HepG2 (cell line): ENCODE measurements around the gene CAPZB. TPM values are rescaled to one million over a fixed set of nuclear protein-coding genes. Genes with fewer than 3 reads are reported as not detected.

Experiments used
- ATAC-seq: fragments of 200-7000 bp; cut with Tn5 transposase; 3 replicates; pipeline ENCODE4 v1.9.1; 2020; ENCODE audit warnings: mild to moderate bottlenecking, moderate library complexity
- BruUV-seq: library from RNA; stranded (reverse); fragments of 400-500 nt; replicated peaks from 2 replicates; lab custom pipeline; 2021; lab: Mats Ljungman, UMichigan
- CTCF ChIA-PET: fragments of 300-600 bp; formaldehyde crosslinking; extraction: SDS; loops from one replicate; lab custom pipeline; 2021; ENCODE audit warnings: low total read pairs, inconsistent platforms, low intra/inter-chr PET ratio; lab: Yijun Ruan, JAX
- POLR2A ChIA-PET: fragments of 350-600 bp; sonication (Branson Sonifier 250); formaldehyde crosslinking; loops from one replicate; lab custom pipeline; 2020; ENCODE audit warnings: antibody characterized with exemption, inconsistent platforms; lab: Yijun Ruan, JAX
- DNase-seq: peaks from one replicate; pipeline ENCODE4 v3.0.0-alpha.2; 2015; ENCODE audit warnings: low spot score
- FAIRE-seq: peaks from 3 replicates; lab custom pipeline; 2011; peaks lifted over from hg19 to GRCh38; lab: Jason Lieb, UNC
- H2AFZ ChIP-seq: one replicate; pipeline ENCODE4 v1.6.1; 2011; ENCODE audit warnings: low read length, inconsistent platforms
- H3K27ac ChIP-seq: fragments of 300-600 bp; 3 replicates; pipeline ENCODE4 v1.8.0; 2011; ENCODE audit warnings: mixed run types, mild to moderate bottlenecking, mixed read lengths, low read length, inconsistent platforms; ENCODE audit not compliant: insufficient read depth; ENCODE audit errors: extremely low read length
- H3K27me3 ChIP-seq, 2 experiments: fragments of 200-600 bp in 1 of 2; 2 replicates in 1 of 2; 3 replicates in 1 of 2; pipeline versions ENCODE4 v1.6.0 to v1.8.0; 2011; ENCODE audit warnings: low read length in 2 of 2, mild to moderate bottlenecking in 2 of 2, moderate library complexity in 2 of 2, inconsistent platforms in 1 of 2; ENCODE audit not compliant: insufficient read depth in 2 of 2, control insufficient read depth in 1 of 2
- H3K36me3 ChIP-seq, 2 experiments: fragments of 200-600 bp in 1 of 2; replicated peaks in 1 of 2; 2 replicates in 1 of 2; 3 replicates in 1 of 2; pipeline versions ENCODE4 v1.5.1 to v1.8.0; 2011; ENCODE audit warnings: low read length in 2 of 2, inconsistent platforms in 1 of 2; ENCODE audit not compliant: insufficient read depth in 2 of 2, control insufficient read depth in 1 of 2
- H3K4me1 ChIP-seq: 2 replicates; pipeline ENCODE4 v1.5.1; 2012; ENCODE audit warnings: low read length, inconsistent platforms; ENCODE audit not compliant: insufficient read depth
- H3K4me2 ChIP-seq: 2 replicates; pipeline ENCODE4 v1.6.0; 2011; ENCODE audit warnings: low read depth, low read length, inconsistent platforms
- H3K4me3 ChIP-seq, 3 experiments: fragments of 200-600 bp in 1 of 3; sonication (generic), shearing (Covaris generic) in 1 of 3; replicated peaks in 1 of 3; 2 replicates each; pipeline ENCODE4 v1.5.1; 2011 to 2016; ENCODE audit warnings: low read length in 3 of 3, inconsistent platforms in 2 of 3, low read depth in 2 of 3, mild to moderate bottlenecking in 2 of 3, control low read depth in 1 of 3, mixed read lengths in 1 of 3; ENCODE audit not compliant: insufficient read depth in 1 of 3
- H3K79me2 ChIP-seq: one replicate; pipeline ENCODE4 v1.6.1; 2011; ENCODE audit warnings: low read length, inconsistent platforms; ENCODE audit not compliant: insufficient read depth
- H3K9ac ChIP-seq: 2 replicates; pipeline ENCODE4 v1.6.0; 2011; ENCODE audit warnings: mild to moderate bottlenecking, low read depth, low read length, inconsistent platforms; ENCODE audit not compliant: insufficient read depth
- H3K9me3 ChIP-seq: 2 replicates; pipeline ENCODE4 v1.5.1; 2012; ENCODE audit warnings: mild to moderate bottlenecking, low read length
- H4K20me1 ChIP-seq: 2 replicates; pipeline ENCODE4 v1.6.0; 2011; ENCODE audit warnings: inconsistent platforms, mild to moderate bottlenecking, low read length, moderate library complexity; ENCODE audit not compliant: insufficient read depth
- ATF3 ChIP-seq: sonication (generic); formaldehyde crosslinking; IDR thresholded peaks from 2 replicates; pipeline ENCODE4 v1.4.0; 2020; ENCODE audit warnings: missing genetic modification reagents
- ETV5 ChIP-seq: IDR thresholded peaks from 2 replicates; pipeline ENCODE4 v1.6.1; 2018; ENCODE audit warnings: missing biosample characterization, missing genetic modification reagents, inconsistent platforms, borderline replicate concordance
- FOSL2 ChIP-seq: sonication (generic); formaldehyde crosslinking; IDR thresholded peaks from 2 replicates; pipeline ENCODE4 v1.4.0; 2020; ENCODE audit warnings: missing genetic modification reagents
- GRHL1 ChIP-seq: sonication (generic); formaldehyde crosslinking; conservative IDR thresholded peaks from 2 replicates; pipeline ENCODE4 v1.8.0; 2022; ENCODE audit warnings: missing genetic modification reagents
- HNRNPL ChIP-seq: fragments of 200-400 bp; formaldehyde crosslinking; IDR thresholded peaks from 2 replicates; pipeline ENCODE4 v1.6.1; 2017; ENCODE audit warnings: mild to moderate bottlenecking, low read depth, low read length
- KAT2B ChIP-seq: fragments of 150-350 bp; IDR thresholded peaks from 2 replicates; pipeline ENCODE4 v1.6.1; 2014; ENCODE audit warnings: low read depth, low read length, borderline replicate concordance
- MIXL1 ChIP-seq: IDR thresholded peaks from 2 replicates; pipeline ENCODE4 v1.6.1; 2016
- NCOA5 ChIP-seq: sonication (generic); formaldehyde crosslinking; IDR thresholded peaks from 2 replicates; pipeline ENCODE4 v1.4.0; 2020; ENCODE audit warnings: missing genetic modification reagents
- NR2F6 ChIP-seq, 2 experiments: IDR thresholded peaks; 2 replicates each; pipeline ENCODE4 v1.6.1; 2016; ENCODE audit warnings: antibody characterized with exemption in 1 of 2, mild to moderate bottlenecking in 1 of 2
- PCBP1 ChIP-seq: fragments of 200-400 bp; formaldehyde crosslinking; IDR thresholded peaks from 2 replicates; pipeline ENCODE4 v1.6.1; 2017; ENCODE audit warnings: mild to moderate bottlenecking, low read depth, low read length, borderline replicate concordance
- TEAD3 ChIP-seq: optimal IDR thresholded peaks from 2 replicates; pipeline ENCODE3; 2016; ENCODE audit warnings: borderline replicate concordance
- ZKSCAN5 ChIP-seq: sonication (generic); formaldehyde crosslinking; IDR thresholded peaks from 2 replicates; pipeline ENCODE4 v1.5.1; 2020; ENCODE audit warnings: mild to moderate bottlenecking, missing genetic modification reagents
- ZNF335 ChIP-seq: sonication (generic); formaldehyde crosslinking; IDR thresholded peaks from 2 replicates; pipeline ENCODE4 v1.4.0; 2020; ENCODE audit warnings: missing genetic modification reagents
- ZNF609 ChIP-seq: sonication (generic); formaldehyde crosslinking; IDR thresholded peaks from 2 replicates; pipeline ENCODE4 v1.4.0; 2020; ENCODE audit warnings: mild to moderate bottlenecking, missing genetic modification reagents, borderline replicate concordance
- WGBS: methylation state at CpG from one replicate; pipeline ENCODE4 v1.1.6; 2017; ENCODE audit warnings: low lambda C conversion rate; 5-methylcytosine and 5-hydroxymethylcytosine counted together
- in situ Hi-C: cut with HindIII; loops from 2 replicates; pipeline ENCODE4 v1.10.0; 2017; ENCODE audit warnings: low pct_unique_long_range_greater_than_20kb; ENCODE audit not compliant: extremely low pct_ligation_motif_present
- intact Hi-C: fragments of 100-400 bp; cut with micrococcal nuclease; formaldehyde crosslinking; loops from one replicate; pipeline ENCODE4 v1.10.0; 2022; ENCODE audit not compliant: unreplicated experiment
- polyA plus RNA-seq, 8 experiments: library from polyadenylated mRNA; depleted of rRNA in 3 of 8; stranded (reverse) in 7 of 8; unstranded in 1 of 8; fragments of >200 nt; fragmentation: Illumina TruSeq in 4 of 8; extraction: Trizol in 4 of 8; gene quantifications; 2 replicates each; pipeline versions ENCODE4 v1.2.1 to v1.2.3, GENCODE V29; 2011 to 2016; ENCODE audit warnings: low read depth in 4 of 8, missing spikeins in 1 of 8, mixed read lengths in 1 of 8; ENCODE audit not compliant: insufficient read depth in 1 of 8
- total RNA-seq, 5 experiments: library from RNA; depleted of rRNA; stranded (reverse); fragments of >200 nt; fragmentation: Illumina TruSeq; extraction: Trizol; gene quantifications; 2 replicates each; pipeline ENCODE4 v1.2.3, GENCODE V29; 2016; ENCODE audit warnings: low read depth in 1 of 5

CAPZB gene
- total and polyA plus RNA-seq, 2 of the 13 experiments (the other 11 are each of a cell fraction or from before 2014, with no cell fraction given), result 58.9 to 76.9 TPM

GRCh38 chr1:19425646-19426239 lies 59.6 kb downstream of the CAPZB start (continued):
- TF ChIP-seq ATF3, result no peak
- TF ChIP-seq NCOA5, result no peak

DNA sequence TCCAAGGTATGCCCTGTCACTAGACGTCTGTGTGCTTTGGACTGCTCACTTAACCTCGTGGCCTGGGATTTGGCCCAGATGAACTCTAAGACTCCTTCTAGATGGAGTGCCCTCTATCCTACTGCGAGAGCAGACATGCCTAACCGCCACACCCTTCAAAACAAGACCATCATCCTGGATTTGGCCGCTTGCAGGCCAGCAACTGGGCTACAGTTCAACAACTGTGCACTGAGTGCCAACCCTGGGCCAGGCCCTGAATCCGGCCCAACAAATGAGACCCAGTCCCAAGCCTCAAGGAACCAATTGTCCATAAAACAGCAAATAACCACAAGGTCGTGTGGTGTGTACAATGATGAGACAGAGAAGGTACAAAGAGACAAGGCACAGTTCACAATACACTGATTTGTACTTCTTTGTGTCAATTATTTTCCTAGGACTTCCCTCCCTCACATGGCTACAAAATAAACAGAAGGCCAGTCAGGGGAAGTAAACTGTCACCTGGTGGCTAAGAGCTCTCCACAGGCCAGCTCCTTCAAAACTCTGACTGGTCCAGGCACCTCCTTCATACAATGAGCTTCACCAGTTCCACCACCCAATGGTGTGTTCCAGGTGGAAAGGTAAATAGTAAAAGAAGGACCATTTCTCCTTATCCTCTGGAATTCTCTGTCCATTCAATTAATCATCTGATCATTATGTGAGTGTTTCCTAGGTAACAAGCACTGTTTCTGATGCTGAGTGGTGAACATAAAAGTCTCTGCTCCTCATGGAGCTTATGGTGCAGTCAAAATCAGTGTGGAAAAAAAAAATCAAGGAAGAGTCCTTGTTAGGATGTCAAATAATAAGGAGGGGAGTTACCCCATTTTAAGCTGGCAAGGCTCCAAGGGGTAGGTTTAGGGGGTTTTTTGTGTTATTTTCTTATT lies 60.4 kb downstream of the CAPZB start:
- Histone ChIP-seq H3K9ac (0 out of 2 replicates have a peak overlapping the region, but pooled peaks have one; percentile 19), H2AFZ (no peak overlapping the region), H3K4me3 (no peak overlapping the region), H3K27ac (peak overlapping the region; percentile 63), H3K4me2 (peak overlapping the region; percentile 30), H3K27me3 (no peaks in the 10 kb centered on the region), H3K36me3 (peaks cover 0 to 2% of the 10 kb centered on the region in 2 experiments; a peak in 1 of 5 replicates), H3K4me1 (peaks cover 87% of the 10 kb centered on the region), H3K9me3 (no peaks in the 10 kb centered on the region), H4K20me1 (peaks cover 16% of the 10 kb centered on the region; the same call in 1 of the 2 replicates), H3K79me2 (peaks cover 94% of the 10 kb centered on the region)
- peak; percentile 81 for FAIRE-seq
- 25% methylated on average over 4 of the region's 7 CpGs for WGBS
- no TSS peak for BruUV-seq
- intact Hi-C loops, result loop anchor here (5.0 kb wide), 1 partner anchor 62 kb away; the partner anchor contains the start of gene CAPZB
- DNase-seq, result peak; percentile 91
- peak; percentile 70 for ATAC-seq
- in situ Hi-C loops, result no loop called here
- ChIA-PET CTCF (no interaction called here), POLR2A (no interaction called here)
- 0 out of 2 replicates have a peak, but pooled peaks have one; percentile 24 for TF ChIP-seq HNRNPL
- peak; percentile 18 for TF ChIP-seq TEAD3 (CRISPR knock-in tag)
- TF ChIP-seq ZNF335 (CRISPR knock-in tag), result 0 out of 2 replicates have a peak, but pooled peaks have one; percentile 32
- TF ChIP-seq ETV5 (CRISPR knock-in tag), result peak; percentile 27; the same call in 1 of the 2 replicates
- peak; percentile 69; the same call in 1 of the 2 replicates for TF ChIP-seq MIXL1 (CRISPR knock-in tag)
- TF ChIP-seq NR2F6 (IDR thresholded peaks at IDR 0.05), result peak; percentile 45; the same call in 1 of the 2 replicates
- peak; percentile 47; the same call in 1 of the 2 replicates for TF ChIP-seq NR2F6 (CRISPR knock-in tag; IDR thresholded peaks at IDR 0.05)
- no peak for TF ChIP-seq KAT2B
- no peak for TF ChIP-seq GRHL1
- TF ChIP-seq ZNF609 (CRISPR knock-in tag), result 0 out of 2 replicates have a peak, but pooled peaks have one; percentile 52
- TF ChIP-seq PCBP1, result no peak
- TF ChIP-seq FOSL2, result peak; percentile 45
- TF ChIP-seq ZKSCAN5, result no peak
